ENCODE data around the gene CD22.
"Not testable (repeated sequence)": the region's sequence is repeated elsewhere in the genome, so short reads cannot be mapped to it uniquely, and the experiment has no call there.

GRCh38 chr19:35360081-35360480 lies 31.1 kb downstream of the CD22 start:
- TF ChIP-seq CTCF, POLR2A (IDR thresholded peaks at IDR 0.05): not testable (repeated sequence)

Measured in tibial nerve (tissue), 3 donors.